Type B pancreatic cell (in vitro differentiated cells): ENCODE data around the gene UBE3C. TPM values are rescaled to one million over a fixed set of nuclear protein-coding genes. Genes with fewer than 3 reads are reported as not detected.

Experiments
- DNase-seq: peaks from one replicate; pipeline ENCODE4 v3.0.0; 2021; ENCODE audit warnings: mixed read lengths; ENCODE audit not compliant: unreplicated experiment; ENCODE audit errors: extremely low spot score
- H3K27ac Mint-ChIP-seq: 2 replicates; pipeline ENCODE4 v1.8.0; 2021; ENCODE audit warnings: mild to moderate bottlenecking, mixed read lengths
- H3K27me3 Mint-ChIP-seq: 2 replicates; pipeline ENCODE4 v1.8.0; 2021; ENCODE audit warnings: mixed read lengths
- H3K36me3 Mint-ChIP-seq: 2 replicates; pipeline ENCODE4 v1.8.0; 2021; ENCODE audit warnings: mixed read lengths
- H3K4me1 Mint-ChIP-seq: one replicate; pipeline ENCODE4 v1.8.0; 2021; ENCODE audit warnings: mixed read lengths; ENCODE audit not compliant: unreplicated experiment
- H3K4me3 Mint-ChIP-seq: 2 replicates; pipeline ENCODE4 v1.8.0; 2021; ENCODE audit warnings: mild to moderate bottlenecking, mixed read lengths
- H3K9me3 Mint-ChIP-seq: 2 replicates; pipeline ENCODE4 v1.8.0; 2021; ENCODE audit warnings: mixed read lengths
- CTCF ChIP-seq: fragments of 200-600 bp; sonication (generic); conservative IDR thresholded peaks from 2 replicates; pipeline ENCODE4 v1.5.0; 2021; ENCODE audit warnings: antibody characterized with exemption, mild to moderate bottlenecking
- total RNA-seq: library from RNA; stranded (reverse); gene quantifications from 2 replicates; pipeline ENCODE4 v1.2.1, GENCODE V29; 2021; ENCODE audit warnings: low replicate concordance

Gene UBE3C
- total RNA-seq, 1 donor from 2014 or later: 51.6 TPM

DNA sequence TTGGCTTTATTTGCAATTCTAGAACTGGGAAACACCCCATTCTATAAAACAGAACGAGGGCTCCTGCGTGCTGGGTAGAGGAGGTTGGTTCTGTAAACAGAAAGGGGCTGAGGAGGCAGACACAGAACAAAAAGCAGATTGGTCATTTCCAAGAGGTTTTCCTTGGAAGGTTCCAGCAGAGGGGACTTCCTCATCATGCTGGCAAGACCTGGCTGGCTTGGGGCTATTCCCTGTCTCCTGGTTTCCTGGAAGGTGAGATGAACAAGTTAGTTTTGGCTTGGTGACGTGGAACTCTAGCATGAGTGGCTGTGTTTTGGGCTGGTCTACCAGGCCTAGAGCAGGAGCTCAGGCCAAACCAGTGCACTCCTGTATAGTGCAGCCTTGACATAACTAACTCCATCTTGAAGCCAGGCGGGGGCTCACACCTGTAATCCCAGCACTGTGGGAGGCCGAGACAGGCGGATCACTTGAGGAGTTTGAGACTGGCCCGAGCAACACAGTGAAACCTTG lies 172.0 kb downstream of the UBE3C start:
- H3K27ac Mint-ChIP-seq: no peak overlapping the region
- H3K9me3 Mint-ChIP-seq: no peaks in the 10 kb centered on the region
- H3K4me3 Mint-ChIP-seq: no peak overlapping the region
- peaks cover 2% of the 10 kb centered on the region for H3K27me3 Mint-ChIP-seq
- no peaks in the 10 kb centered on the region for H3K36me3 Mint-ChIP-seq
- H3K4me1 Mint-ChIP-seq: peaks cover 3% of the 10 kb centered on the region
- DNase-seq: no peak
- no peak for TF ChIP-seq CTCF

GRCh38 chr7:157312941-157313340 lies 174.2 kb downstream of the UBE3C start:
- no peaks in the 10 kb centered on the region for H3K27me3 Mint-ChIP-seq
- no peaks in the 10 kb centered on the region for H3K4me1 Mint-ChIP-seq
- no peak overlapping the region for H3K4me3 Mint-ChIP-seq
- no peak overlapping the region for H3K27ac Mint-ChIP-seq
- TF ChIP-seq CTCF: no peak
- no peaks in the 10 kb centered on the region for H3K36me3 Mint-ChIP-seq
- no peaks in the 10 kb centered on the region for H3K9me3 Mint-ChIP-seq
- no peak for DNase-seq

GRCh38 chr7:157313645-157314044 lies 174.9 kb downstream of the UBE3C start:
- Mint-ChIP-seq H3K4me3 (no peak overlapping the region), H3K9me3 (no peaks in the 10 kb centered on the region), H3K4me1 (no peaks in the 10 kb centered on the region), H3K36me3 (no peaks in the 10 kb centered on the region), H3K27me3 (no peaks in the 10 kb centered on the region), H3K27ac (no peak overlapping the region)
- no peak for DNase-seq
- no peak for TF ChIP-seq CTCF

DNA sequence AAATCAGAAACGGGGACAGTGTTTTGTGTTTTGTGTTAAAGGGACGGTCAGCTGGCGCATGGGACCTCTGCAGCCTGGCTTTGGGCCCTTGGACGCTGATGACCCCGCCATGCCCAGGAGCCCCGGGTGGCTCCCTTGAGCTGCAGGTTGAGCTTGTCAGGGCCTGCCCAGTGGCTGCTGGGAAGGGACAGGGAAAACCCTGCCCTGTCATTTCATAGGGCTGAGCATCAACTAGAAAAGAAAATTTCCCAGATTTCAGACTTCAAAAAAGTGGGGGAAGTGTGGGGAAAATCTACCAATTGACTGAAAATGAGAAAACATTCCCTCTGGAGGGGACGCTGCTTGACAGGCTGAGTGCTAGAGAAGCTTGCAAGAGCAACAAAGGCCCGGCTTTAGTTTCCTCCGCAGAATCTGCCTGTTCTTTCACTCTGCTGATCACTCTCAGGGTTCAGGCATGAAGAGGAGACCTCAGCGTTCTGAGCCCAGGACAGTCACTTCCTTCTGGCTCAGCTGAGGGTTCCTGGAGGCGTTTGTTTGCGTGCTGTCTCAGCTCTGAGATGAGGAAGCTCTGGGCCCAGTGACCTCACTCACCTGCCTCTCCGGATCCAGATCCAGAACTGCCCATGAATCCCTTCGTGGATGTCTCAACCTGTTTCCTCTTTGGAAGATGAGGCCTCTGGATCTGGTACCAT lies 179.4 kb downstream of the UBE3C start:
- H3K4me3 Mint-ChIP-seq: no peak overlapping the region
- H3K9me3 Mint-ChIP-seq: no peaks in the 10 kb centered on the region
- H3K36me3 Mint-ChIP-seq: no peaks in the 10 kb centered on the region
- H3K27me3 Mint-ChIP-seq: no peaks in the 10 kb centered on the region
- no peak for DNase-seq
- H3K27ac Mint-ChIP-seq: no peak overlapping the region
- no peaks in the 10 kb centered on the region for H3K4me1 Mint-ChIP-seq
- TF ChIP-seq CTCF: no peak

Other genes with a start within 250 kb of the UBE3C start
- gene LMBR1, start 245.7 kb upstream of the UBE3C start, total RNA-seq: 69.1 and 74.1 TPM in 2 replicates
- 22.3 and 26.9 TPM in 2 replicates for gene NOM1, start 189.2 kb upstream of the UBE3C start, total RNA-seq
- gene MNX1, start 128.3 kb upstream of the UBE3C start, total RNA-seq: 14.9 and 27.0 TPM in 2 replicates
- gene DNAJB6, start 198.1 kb downstream of the UBE3C start, total RNA-seq: 97.2 and 107 TPM in 2 replicates